ES-I3 (cell line): ENCODE measurements around the gene CSRP1.
A peak's percentile ranks its signal among the peaks of the same experiment; 100 is the strongest.
"Not testable (repeated sequence)": the region's sequence is repeated elsewhere in the genome, so short reads cannot be mapped to it uniquely, and the experiment has no call there.

Source experiments
- H3K36me3 ChIP-seq: 2 replicates; pipeline ENCODE4 v1.6.1; 2013; ENCODE audit warnings: mild to moderate bottlenecking, low read length, control low read depth, moderate library complexity; ENCODE audit not compliant: insufficient read depth
- H3K4me1 ChIP-seq: 2 replicates; pipeline ENCODE4 v1.6.1; 2013; ENCODE audit warnings: mild to moderate bottlenecking, control low read depth, low read length; ENCODE audit not compliant: insufficient read depth
- H3K9ac ChIP-seq: 2 replicates; pipeline ENCODE4 v1.6.1; 2013; ENCODE audit warnings: low read depth, mild to moderate bottlenecking, low read length, moderate library complexity
- H3K9me3 ChIP-seq: 2 replicates; pipeline ENCODE4 v1.6.1; 2013; ENCODE audit warnings: mild to moderate bottlenecking, low read length, moderate library complexity; ENCODE audit not compliant: control insufficient read depth, insufficient read depth

CSRP1 gene

GRCh38 chr1:201475915-201476669 is 30.8 kb downstream of the CSRP1 start:
- Histone ChIP-seq H3K4me1 (0 out of 2 replicates have a peak, but pooled peaks cover 7% of the 10 kb centered on the region), H3K9ac (no peak overlapping the region), H3K9me3 (no peaks in the 10 kb centered on the region), H3K36me3 (no peaks in the 10 kb centered on the region)

- H3K9me3 ChIP-seq = no peaks in the 10 kb centered on the region
- H3K9ac ChIP-seq = no peak overlapping the region
- no peaks in the 10 kb centered on the region for H3K36me3 ChIP-seq
- H3K4me1 ChIP-seq = 0 out of 2 replicates have a peak, but pooled peaks cover 8% of the 10 kb centered on the region
Measured at GRCh38 chr1:201475130-201475529, 31.8 kb downstream of the CSRP1 start.

- Histone ChIP-seq H3K4me1 (0 out of 2 replicates have a peak, but pooled peaks cover 4% of the 10 kb centered on the region), H3K9me3 (no peaks in the 10 kb centered on the region), H3K36me3 (no peaks in the 10 kb centered on the region), H3K9ac (no peak overlapping the region)
Measured at GRCh38 chr1:201473296-201473695, 33.6 kb downstream of the CSRP1 start.

- H3K9me3 ChIP-seq, H3K36me3 ChIP-seq, H3K9ac ChIP-seq, H3K4me1 ChIP-seq: not testable (repeated sequence)
Measured at GRCh38 chr1:201472321-201472720, 34.6 kb downstream of the CSRP1 start.

GRCh38 chr1:201471772-201472171 is 35.2 kb downstream of the CSRP1 start:
- Histone ChIP-seq H3K4me1 (0 out of 2 replicates have a peak, but pooled peaks cover 4% of the 10 kb centered on the region), H3K9ac (no peak overlapping the region), H3K36me3 (no peaks in the 10 kb centered on the region)

GRCh38 chr1:201470581-201470980 is 36.3 kb downstream of the CSRP1 start:
- Histone ChIP-seq H3K9ac (no peak overlapping the region), H3K9me3 (no peaks in the 10 kb centered on the region), H3K4me1 (0 out of 2 replicates have a peak, but pooled peaks cover 4% of the 10 kb centered on the region), H3K36me3 (peaks cover 1% of the 10 kb centered on the region; the same call in 1 of the 2 replicates)

More at GRCh38 chr1:201471772-201472171, 35.2 kb downstream of the CSRP1 start:
- H3K9me3 ChIP-seq = no peaks in the 10 kb centered on the region

GRCh38 chr1:201469645-201470074 is 37.3 kb downstream of the CSRP1 start:
- H3K9ac ChIP-seq = peak overlapping the region; percentile 88
- 0 out of 2 replicates have a peak, but pooled peaks cover 4% of the 10 kb centered on the region for H3K4me1 ChIP-seq
- peaks cover 10% of the 10 kb centered on the region; the same call in 1 of the 2 replicates for H3K36me3 ChIP-seq
- no peaks in the 10 kb centered on the region for H3K9me3 ChIP-seq

GRCh38 chr1:201468844-201469644 is 37.9 kb downstream of the CSRP1 start, which contains the start of gene PHLDA3:
PHLDA3 (minus strand) TSS chr1:201469188; CDS start chr1:201468786, 402 bp downstream.
- Histone ChIP-seq H3K36me3 (peaks cover 16% of the 10 kb centered on the region; the same call in 1 of the 2 replicates), H3K4me1 (0 out of 2 replicates have a peak, but pooled peaks cover 4% of the 10 kb centered on the region), H3K9ac (peak within 1 kb of the TSS; percentile 88), H3K9me3 (no peaks in the 10 kb centered on the region)

- Histone ChIP-seq H3K4me1 (peaks cover 4% of the 10 kb centered on the region; the same call in 1 of the 2 replicates), H3K9ac (peak overlapping the region; percentile 88), H3K9me3 (no peaks in the 10 kb centered on the region), H3K36me3 (peaks cover 16% of the 10 kb centered on the region; the same call in 1 of the 2 replicates)
Measured at GRCh38 chr1:201468501-201468843, 38.5 kb downstream of the CSRP1 start.

- Histone ChIP-seq H3K9ac (peak overlapping the region; percentile 88; the same call in 1 of the 2 replicates), H3K4me1 (peaks cover 19% of the 10 kb centered on the region), H3K9me3 (no peaks in the 10 kb centered on the region), H3K36me3 (peaks cover 16% of the 10 kb centered on the region; the same call in 1 of the 2 replicates)
Measured at GRCh38 chr1:201466492-201466891, 40.4 kb downstream of the CSRP1 start.

- peaks cover 16% of the 10 kb centered on the region; the same call in 1 of the 2 replicates for H3K36me3 ChIP-seq
- H3K9ac ChIP-seq = 0 out of 2 replicates have a peak overlapping the region, but pooled peaks have one; percentile 88
- no peaks in the 10 kb centered on the region for H3K9me3 ChIP-seq
- H3K4me1 ChIP-seq = peaks cover 26% of the 10 kb centered on the region
Measured at GRCh38 chr1:201465698-201466290, 41.1 kb downstream of the CSRP1 start.

- H3K9ac ChIP-seq = no peak overlapping the region
- H3K4me1 ChIP-seq = peaks cover 21% of the 10 kb centered on the region
- H3K9me3 ChIP-seq = no peaks in the 10 kb centered on the region
- H3K36me3 ChIP-seq = peaks cover 16% of the 10 kb centered on the region; the same call in 1 of the 2 replicates
Measured at GRCh38 chr1:201463071-201463552, 43.8 kb downstream of the CSRP1 start.

- Histone ChIP-seq H3K36me3 (peaks cover 16% of the 10 kb centered on the region; the same call in 1 of the 2 replicates), H3K9ac (no peak overlapping the region), H3K4me1 (peaks cover 31% of the 10 kb centered on the region), H3K9me3 (no peaks in the 10 kb centered on the region)
Measured at GRCh38 chr1:201461645-201462441, 45.1 kb downstream of the CSRP1 start.
